Measurements from ENCODE around the gene ZDHHC14.
"Not testable (repeated sequence)": the region's sequence is repeated elsewhere in the genome, so short reads cannot be mapped to it uniquely, and the experiment has no call there.

ZDHHC14 gene

GRCh38 chr6:157380779-157381561, at the start of gene ZDHHC14:
Gene ZDHHC14, plus strand, starts transcription at chr6:157381190.
- peak; percentile 75 for DNase-seq

- no peak for DNase-seq
These were observed 48.2 kb upstream of the ZDHHC14 start for GRCh38 chr6:157332813-157333212.

DNA sequence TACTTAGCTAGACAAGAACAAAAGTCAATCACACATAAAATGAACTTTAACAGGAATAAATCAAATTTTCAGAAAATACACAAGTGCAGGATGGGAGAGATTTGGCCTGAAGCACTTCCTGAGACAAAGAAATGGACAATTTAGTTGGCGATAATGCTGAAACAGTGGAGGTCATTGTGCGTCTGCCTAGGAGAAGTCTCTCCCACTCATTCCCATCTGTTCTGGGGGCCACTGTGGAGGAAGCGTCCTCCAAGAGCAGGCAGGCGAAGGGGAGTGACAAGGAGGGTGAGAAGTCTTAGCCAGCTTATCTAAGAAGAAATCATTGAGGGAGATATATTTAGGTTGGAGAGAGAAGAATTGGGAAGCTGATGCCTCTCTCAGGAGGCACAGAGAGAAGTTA, 47.5 kb upstream of the ZDHHC14 start:
- DNase-seq, result no peak

DNA sequence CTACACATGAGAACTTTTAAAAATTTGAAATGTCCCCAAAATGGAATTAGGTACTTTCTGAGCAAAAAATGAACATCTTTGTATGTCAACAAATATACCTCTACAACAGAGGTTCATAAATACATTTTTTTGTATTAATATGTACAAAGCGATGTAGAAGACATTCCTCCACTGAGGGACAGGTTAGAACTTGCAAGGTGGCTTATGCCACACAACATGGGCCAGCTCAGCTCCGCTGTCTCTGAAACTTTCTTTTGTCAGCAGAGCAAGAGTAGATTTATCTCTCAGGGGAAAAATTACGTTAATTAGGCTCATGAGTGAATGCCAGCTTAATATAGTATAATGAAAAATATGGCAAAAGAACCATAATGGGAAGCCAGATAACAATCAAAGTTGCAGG, 47.0 kb upstream of the ZDHHC14 start:
- DNase-seq, result no peak

GRCh38 chr6:157335829-157336228, 45.2 kb upstream of the ZDHHC14 start:
- no peak for DNase-seq

- DNase-seq, result not testable (repeated sequence)
These were observed 43.7 kb upstream of the ZDHHC14 start for GRCh38 chr6:157337276-157337675.

DNA sequence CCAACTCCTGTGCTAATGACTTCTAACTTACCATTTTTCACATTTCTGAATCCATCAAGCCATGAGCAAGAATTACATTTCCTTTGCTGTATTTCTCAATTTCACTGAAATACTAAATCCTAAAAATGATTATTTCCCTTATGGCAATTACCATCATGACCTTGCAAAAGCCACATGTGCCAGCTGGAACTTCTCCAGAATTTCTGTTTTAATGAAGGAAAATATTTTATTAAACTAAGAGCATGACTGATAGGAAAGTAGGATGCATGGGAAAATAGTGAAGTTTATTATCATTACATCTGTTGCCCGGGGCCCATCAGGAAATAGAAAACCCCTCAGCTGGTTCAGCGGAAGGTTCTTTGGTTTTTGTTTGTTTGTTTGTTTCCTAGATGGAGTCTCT, 43.2 kb upstream of the ZDHHC14 start:
- no peak for DNase-seq

- no peak for DNase-seq
These were observed 41.6 kb upstream of the ZDHHC14 start for GRCh38 chr6:157339432-157339831.

DNA sequence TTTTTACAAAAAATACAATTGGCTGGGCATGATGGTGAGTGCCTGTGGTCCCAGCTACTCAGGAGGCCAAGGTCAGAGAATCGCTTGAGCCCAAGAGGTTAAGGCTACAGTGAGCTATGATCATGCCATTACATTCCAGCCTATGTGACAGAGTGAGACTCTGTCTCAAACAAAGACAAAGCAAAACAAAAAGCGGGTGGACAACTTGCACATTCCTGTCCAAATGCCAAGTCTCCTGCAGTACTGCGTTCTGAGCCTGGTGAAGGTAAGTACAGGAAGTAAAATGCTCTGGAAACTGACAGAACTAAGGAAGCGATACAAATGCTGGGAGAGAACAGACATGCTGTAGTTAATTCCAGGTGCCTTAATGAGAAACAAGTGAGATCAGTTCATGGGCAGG, 37.3 kb upstream of the ZDHHC14 start:
- no peak for DNase-seq

DNA sequence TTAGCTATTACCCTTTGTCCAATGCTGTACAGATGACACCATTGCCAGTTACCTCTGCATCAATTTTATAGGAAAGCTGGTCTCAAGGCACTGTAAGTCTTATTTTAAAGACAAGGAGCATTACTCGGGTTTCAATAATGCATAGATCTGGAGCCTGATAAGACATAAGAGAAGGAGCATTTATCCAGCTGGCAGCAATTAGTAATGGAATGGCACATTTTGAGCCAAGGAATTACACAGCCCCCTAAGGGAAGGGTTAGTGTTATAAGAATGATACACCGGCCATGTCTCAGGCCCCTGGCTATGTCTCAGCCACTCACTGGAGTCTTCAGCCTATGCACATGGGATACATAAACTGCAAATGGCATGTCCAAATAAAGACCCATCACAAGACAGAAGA, 34.6 kb upstream of the ZDHHC14 start:
- DNase-seq, result no peak

GRCh38 chr6:157358287-157358686, 22.7 kb upstream of the ZDHHC14 start:
- no peak for DNase-seq

DNA sequence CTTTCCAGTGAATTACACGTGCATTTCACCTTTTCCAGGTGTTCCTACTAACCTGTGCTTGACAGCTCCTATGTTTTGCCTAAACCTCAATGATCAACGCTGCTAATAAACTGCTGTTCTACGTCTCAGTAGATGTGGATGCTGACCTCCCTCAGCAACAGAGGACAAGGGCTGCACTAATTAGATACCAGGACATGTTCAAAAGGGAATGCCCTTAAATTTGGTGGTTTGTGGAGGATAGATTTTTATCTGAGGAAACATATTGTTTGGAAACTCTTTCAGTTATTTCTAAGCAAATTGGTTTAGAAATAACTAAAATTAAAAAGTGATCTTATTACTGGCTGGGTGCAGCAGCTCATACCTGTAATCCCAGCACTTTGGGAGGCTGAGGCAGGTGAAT, 19.1 kb upstream of the ZDHHC14 start:
- no peak for DNase-seq

DNA sequence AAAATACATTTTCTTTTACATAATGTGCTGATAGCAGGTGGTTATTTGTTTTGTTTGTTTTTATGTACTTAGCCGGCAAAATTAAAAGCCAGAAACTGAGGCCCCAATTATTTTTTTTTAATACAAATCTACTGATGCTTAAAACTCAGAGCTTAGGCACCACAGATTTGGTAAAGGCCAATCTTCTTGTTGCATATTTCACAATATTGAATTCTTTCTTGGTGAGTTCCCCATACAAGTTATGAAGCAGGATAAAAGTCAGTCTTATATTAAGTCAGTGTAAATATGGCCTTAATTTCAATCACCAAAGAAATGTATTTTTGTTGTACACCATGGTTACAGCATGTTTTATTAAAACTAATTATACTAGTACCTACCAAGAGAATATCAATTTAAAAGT, 16.3 kb upstream of the ZDHHC14 start:
- no peak for DNase-seq

- DNase-seq, result no peak
These were observed 14.3 kb upstream of the ZDHHC14 start for GRCh38 chr6:157366648-157367047.

- DNase-seq, result no peak
These were observed 12.5 kb upstream of the ZDHHC14 start for GRCh38 chr6:157368359-157369049.

- DNase-seq, result no peak
These were observed 10.2 kb upstream of the ZDHHC14 start for GRCh38 chr6:157370755-157371154.

- no peak for DNase-seq
These were observed 8.3 kb upstream of the ZDHHC14 start for GRCh38 chr6:157372501-157373280.

DNA sequence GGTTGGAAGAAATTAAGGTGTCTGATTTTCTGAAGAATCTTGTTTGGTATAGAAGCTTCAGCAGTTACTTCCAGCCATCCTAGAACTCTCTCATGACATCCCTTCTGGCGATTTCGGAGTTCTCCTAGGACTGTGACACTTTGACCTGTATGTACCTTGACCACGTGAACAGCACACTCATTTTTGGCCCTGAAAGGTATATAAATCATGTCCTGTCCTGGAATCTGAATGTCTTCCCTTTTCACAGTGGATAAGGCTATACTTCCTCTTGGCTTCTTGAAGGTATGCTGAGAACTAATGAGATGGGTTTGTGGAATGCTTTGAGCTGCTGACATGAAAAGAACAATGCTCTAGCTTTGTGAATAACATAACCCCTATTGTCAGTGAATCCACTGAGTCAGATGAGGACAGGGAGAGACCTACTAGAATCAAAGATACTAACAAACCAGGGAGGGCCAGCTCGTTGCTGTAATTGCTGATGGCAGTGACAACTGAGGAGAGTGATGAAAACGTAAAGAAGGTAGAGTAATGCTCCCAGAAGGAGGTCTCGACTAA, 6.0 kb upstream of the ZDHHC14 start:
- no peak for DNase-seq

GRCh38 chr6:157376241-157376640, 4.7 kb upstream of the ZDHHC14 start:
- DNase-seq, result no peak

- DNase-seq, result peak; percentile 12
These were observed 4.2 kb upstream of the ZDHHC14 start for GRCh38 chr6:157376706-157377230.

DNA sequence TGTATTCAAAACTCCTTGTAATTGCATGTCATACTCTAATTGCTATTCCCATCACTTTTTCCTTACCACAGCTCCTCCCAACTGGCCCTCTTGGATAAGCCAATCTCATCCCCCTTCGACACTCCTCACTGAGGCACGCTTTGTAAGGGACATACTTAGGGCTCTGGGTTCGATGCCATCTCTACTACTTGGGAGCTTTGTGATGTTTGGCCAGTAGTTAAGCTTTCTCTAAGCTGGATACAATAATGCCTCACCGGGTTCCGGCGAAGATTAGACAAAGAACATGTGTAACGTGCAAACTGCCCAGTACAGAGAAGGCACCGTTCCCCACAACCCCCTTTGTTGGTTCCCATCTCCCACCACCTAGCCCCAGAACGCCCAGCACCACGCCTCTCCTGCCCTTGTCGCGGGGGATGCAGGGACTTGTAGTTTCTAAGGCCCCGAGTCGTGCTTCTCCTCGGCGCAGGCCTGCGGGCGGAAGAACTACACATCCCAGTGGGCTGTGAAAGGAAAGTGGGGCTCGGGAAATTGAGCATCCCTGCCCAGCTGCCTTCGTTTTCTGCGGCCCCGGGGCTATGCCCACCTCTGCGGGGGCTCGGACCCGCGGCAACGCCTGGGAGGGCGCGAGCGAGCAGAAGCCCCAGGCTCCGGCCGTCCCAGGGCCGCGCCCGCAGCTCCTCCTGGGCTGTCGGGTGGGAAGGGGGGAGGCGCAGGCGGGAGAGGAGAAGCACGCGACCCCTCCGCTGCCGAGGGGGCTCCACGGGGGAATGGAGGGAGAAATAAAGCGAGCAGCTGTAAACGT, 1.1 kb upstream of the ZDHHC14 start:
- DNase-seq, result peak; percentile 80

DNA sequence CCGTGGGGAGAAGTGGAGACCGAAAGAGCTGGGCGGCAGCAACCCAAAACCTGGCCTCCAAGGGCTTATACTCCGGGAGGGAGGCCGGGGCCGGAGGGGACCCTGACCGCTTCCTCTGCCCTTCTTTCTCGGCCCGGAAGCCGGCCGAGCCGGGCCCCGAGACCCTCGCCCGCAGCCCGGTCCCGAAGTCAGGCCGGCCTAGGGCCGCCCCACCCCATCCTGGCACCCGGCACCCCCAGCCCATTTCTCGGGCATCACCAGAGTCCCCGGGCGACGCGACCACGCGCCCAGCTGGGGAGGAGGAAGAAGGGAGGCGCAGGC, 572 bp upstream of the ZDHHC14 start:
- no peak for DNase-seq

Data from NCI-H2107 (cell line).